ENCODE measurements around the gene SPAM1. TPM values are rescaled to one million over a fixed set of nuclear protein-coding genes. Genes with fewer than 3 reads are reported as not detected.

Gene SPAM1
- total and polyA plus RNA-seq, 2 experiments from 2014 or later, result not detected

- peaks cover 11% of the 10 kb centered on the region for H3K4me1 Mint-ChIP-seq
- H3K27me3 Mint-ChIP-seq (ENCODE audit: insufficient read depth, low read depth, poor library complexity), result no peaks in the 10 kb centered on the region
Observed at GRCh38 chr7:123972831-123973230, 47.8 kb downstream of the SPAM1 start.

More at GRCh38 chr7:123972831-123973230, 47.8 kb downstream of the SPAM1 start:
- H2AFZ ChIP-seq, result no peak overlapping the region
- Mint-ChIP-seq H3K9me3 (no peaks in the 10 kb centered on the region), H3K4me3 (no peak overlapping the region), H3K27ac (no peak overlapping the region), H3K36me3 (ENCODE audit: low read depth) (no peaks in the 10 kb centered on the region)
- DNase-seq (ENCODE audit: low spot score) (no peak), ATAC-seq (no peak)
- H3K4me2 ChIP-seq, result no peak overlapping the region
- H3K4me3 ChIP-seq, result no peak overlapping the region
- no peaks in the 10 kb centered on the region for H3K27me3 ChIP-seq (ENCODE audit: insufficient read depth)
- no peaks in the 10 kb centered on the region for H3K36me3 ChIP-seq (ENCODE audit: insufficient read depth)
- H3K27ac ChIP-seq (ENCODE audit: low read depth), result no peak overlapping the region
- TF ChIP-seq JUNB (IDR thresholded peaks at IDR 0.05; ENCODE audit: unreplicated experiment) (no peak), CTCF (conservative IDR thresholded peaks at IDR 0.05; ENCODE audit: low read depth in 2 of 2) (no peak), STAT1 (IDR thresholded peaks at IDR 0.05; ENCODE audit: unreplicated experiment) (no peak), REST (IDR thresholded peaks at IDR 0.05; ENCODE audit: unreplicated experiment) (no peak)
- no peaks in the 10 kb centered on the region for H3K79me2 ChIP-seq (replicated peaks; ENCODE audit: insufficient read depth)
- peaks cover 16% of the 10 kb centered on the region for H3K9me2 ChIP-seq (ENCODE audit: insufficient read depth)
- no peaks in the 10 kb centered on the region for H3K4me1 ChIP-seq (ENCODE audit: insufficient read depth)
- no peaks in the 10 kb centered on the region for H3F3A ChIP-seq (replicated peaks; ENCODE audit: low read depth)
- no peaks in the 10 kb centered on the region for H4K20me1 ChIP-seq (replicated peaks; ENCODE audit: insufficient read depth)
